SKM-1 treated with dmso at 0.1 percent for 144 hours (cell line): ENCODE results near the gene SAMSN1.

ENCODE experiments used
- DNase-seq: peaks from one replicate; lab custom pipeline; 2025; ENCODE audit not compliant: unreplicated experiment; lab: John Stamatoyannopoulos, UW

Gene SAMSN1

DNA sequence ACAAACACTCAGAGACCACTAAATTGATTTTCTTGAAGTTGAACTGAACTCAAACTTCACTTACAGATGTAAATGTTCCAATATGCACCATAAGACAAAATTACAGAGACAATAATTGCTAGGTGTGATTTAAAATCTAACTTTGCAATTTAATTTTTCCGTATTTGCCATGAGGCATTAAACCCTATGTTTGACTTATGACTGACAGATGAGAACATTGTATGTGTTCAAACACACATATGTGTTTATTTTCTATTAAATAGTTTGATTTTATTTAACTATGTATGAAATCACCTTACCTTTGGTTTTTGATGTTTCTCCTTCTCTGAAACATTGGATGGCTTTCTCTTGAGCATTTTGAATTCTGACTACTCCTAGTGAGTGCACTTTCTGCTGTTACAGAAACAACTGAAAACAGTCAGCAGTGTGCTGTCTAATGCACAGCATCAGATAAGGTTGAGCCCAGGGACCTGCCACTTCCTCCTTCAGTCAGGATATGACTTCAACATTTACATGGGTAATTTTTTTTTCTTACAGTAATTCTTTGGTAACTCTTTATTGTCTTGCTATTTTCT is at the start of gene SAMSN1:
Gene SAMSN1, minus strand, starts transcription at position 410 of the 575 bp plus-strand sequence. Its CDS starts 54 bp downstream, at position 356.
- DNase-seq = peak; percentile 86

DNA sequence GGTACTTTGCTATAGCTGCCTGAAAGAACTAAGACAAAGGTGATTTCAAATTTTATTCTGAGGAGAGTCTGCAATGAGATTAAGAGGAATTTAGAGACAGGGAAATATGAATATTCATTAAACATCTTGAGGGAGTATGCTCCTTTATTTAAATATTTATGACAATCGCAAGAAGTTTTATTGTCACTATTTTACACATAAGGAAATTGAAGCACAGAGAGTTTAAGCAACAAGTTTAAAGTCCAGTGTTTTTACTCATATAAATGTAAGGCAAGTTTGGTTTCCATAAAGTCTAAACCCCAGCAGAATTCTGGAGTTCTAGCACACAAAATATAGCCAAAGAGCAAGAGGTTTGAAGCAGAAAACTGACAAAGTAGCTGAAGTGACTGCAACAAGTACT is 49.3 kb upstream of the SAMSN1 start:
- no peak for DNase-seq

DNA sequence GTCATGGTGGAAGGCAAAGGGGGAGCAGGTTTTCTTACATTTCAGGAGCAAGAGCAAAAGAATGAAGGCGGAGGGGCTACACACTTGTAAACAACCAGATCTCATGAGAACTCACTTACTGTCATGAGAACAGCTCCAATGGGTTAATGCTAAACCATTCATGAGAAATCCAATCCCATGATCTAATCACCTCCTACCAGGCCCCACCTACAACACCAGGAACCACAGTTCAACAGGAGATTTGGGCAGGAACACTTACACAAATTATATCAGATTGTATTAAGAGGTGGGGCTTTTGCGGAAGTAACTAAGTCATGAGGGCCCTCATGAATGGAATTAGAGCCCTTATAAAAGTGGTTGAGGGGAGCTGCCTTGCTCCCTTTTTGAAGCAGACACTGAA is 48.9 kb upstream of the SAMSN1 start:
- DNase-seq = no peak

DNA sequence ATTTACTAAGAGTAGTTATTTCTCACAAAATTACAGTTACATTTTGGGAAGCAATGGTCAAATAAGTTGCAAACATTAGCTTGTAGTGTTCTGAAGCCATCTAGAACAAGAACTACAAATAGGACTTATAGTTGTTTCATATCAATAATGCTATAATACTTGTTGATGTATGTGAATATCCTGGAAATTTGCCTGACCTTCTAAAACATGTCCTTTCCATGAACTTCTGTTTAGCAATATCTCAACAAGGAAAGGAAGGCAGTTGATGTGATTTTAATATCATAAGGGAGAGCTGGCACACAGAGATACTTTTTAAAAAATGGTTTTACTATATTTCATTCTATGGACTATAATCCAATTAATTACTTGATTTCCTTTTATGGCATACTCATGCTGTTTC is 47.1 kb upstream of the SAMSN1 start:
- DNase-seq = no peak

DNA sequence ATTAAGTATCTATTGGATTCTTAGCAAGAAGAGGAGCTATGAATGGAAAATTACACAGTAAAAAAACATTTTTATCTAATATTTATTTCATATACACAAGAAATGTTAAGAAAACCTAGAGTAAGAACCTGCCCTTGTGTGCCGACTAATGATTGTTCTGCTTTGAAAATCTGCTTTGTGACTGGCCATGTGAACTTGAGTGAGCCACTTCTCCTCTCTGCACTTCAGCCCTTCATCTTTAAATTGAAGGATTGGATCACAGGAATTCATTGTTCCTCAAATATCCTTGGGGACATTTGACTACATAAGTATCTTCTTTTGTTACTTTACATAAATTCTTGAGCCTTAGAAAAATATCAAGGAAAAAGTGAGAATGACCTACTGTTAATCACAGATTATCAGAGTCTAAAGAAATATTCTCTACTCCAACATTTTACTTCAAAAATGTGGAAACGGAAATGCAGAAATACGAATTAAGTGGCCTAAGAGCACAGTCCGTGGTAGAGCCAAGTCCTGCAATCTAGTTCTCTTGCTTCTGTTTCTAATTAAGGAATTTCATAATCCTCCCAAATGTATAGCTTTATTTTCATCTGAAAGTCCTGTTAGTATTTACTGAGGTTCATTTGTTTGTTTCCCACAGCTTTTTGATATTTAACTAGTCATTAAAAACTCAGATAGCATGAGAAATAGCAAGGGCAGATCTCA is 46.3 kb upstream of the SAMSN1 start:
- peak; percentile 17 for DNase-seq

DNA sequence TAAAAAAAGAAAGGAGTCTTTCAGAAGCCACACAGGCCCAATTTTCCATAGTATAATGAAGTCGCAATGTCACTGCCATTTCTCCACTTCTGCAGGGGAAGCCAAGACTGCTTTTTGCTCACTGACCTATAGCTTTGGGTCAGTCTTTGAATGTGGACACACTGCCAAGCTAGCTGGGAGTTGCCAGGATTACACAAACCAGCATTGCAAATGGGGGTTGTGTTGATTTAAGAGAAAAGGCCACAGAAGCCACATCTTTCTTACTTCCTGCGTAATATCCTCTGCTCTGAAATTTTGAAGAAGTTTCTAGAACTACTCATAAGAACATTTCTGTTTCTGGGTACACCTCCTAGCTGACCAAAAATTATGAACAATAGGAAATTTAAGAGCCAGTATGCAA is 45.8 kb upstream of the SAMSN1 start:
- peak; percentile 97 for DNase-seq

DNA sequence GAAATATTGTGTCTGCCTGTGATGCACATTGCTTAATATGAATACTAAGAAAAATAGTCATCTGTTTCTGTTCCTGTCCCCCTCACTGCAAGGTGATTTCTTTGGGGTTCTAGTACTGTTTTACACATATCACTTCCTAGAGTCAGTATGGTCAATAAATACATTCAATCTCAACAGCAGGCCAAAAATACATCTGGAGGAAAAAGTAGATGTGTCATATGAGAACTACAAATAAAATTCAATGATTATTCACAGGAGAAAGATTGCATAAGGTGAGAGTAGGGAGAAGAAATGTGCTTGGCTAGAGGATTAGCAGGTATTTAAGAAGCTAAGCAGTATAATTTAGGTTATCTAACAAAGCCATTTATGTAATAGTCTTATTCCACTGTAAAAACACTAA is 45.3 kb upstream of the SAMSN1 start:
- no peak for DNase-seq

DNA sequence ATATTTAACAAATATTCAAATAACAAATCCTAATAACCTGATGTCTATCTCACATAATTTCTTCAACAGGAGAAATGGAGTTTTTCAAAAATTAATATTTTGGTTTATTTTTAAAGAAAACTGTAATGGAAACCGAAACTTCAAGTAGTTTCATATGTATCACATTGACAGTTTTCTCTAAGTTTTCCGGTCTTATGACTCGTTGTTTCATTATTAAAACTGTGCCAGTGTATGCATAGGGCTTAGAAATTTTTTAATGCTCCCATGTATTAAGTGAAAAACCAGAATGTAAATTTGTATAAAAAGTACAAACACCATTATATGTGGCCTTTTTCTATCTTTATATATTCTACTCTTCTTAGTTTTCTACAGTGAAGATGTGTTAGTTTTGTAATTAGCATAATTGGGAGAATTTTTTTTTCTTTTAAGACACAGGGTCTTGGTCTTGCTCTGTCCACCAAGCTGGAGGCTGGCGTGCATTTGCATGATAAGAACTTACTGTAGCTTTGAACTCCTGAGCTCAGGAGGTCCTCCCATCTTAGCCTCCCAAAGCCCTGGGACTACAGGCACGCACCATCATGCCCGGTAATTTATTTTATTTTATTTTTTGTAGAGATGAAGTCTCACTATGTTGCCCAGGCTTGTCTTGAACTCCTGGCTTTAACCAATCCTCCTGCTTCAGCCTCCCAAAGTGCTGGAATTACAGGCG is 43.9 kb upstream of the SAMSN1 start:
- no peak for DNase-seq

DNA sequence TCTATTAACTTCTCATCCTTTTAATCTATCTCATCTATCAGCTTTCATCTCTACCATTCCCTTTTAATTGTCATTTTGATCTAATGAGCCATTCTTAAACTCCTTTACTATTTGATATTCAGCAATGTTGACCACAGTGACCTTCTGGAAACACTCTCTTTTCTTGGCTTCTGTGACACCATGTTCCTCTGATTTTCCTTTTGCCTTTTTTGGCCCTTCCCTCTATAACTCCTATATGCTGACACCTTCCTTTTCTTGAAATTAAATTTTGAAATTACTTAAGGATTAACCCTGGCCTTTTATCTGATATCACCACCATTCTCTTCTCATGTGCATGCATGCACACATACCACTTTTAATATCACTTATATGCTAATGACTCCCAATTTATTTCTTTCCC is 41.2 kb upstream of the SAMSN1 start:
- DNase-seq = no peak

DNA sequence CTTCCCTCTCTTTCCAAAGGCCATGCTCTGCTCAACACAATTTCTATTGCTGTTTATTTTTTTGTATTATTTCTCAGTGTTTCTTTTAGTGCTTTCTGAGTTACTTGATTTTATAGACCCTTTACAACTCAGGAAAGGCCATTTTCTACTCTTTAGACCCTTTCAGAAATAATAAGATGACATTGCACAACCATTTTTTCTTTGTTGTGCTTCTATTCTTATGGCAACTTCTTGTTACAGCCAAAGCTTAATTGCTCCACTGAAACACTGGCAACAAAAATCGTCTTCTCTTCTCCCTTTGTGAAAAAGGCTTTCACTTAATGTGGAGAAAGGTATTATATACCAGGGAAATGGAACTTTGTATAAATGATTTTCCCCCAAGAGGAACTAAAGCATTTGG is 39.0 kb upstream of the SAMSN1 start:
- DNase-seq = no peak

DNA sequence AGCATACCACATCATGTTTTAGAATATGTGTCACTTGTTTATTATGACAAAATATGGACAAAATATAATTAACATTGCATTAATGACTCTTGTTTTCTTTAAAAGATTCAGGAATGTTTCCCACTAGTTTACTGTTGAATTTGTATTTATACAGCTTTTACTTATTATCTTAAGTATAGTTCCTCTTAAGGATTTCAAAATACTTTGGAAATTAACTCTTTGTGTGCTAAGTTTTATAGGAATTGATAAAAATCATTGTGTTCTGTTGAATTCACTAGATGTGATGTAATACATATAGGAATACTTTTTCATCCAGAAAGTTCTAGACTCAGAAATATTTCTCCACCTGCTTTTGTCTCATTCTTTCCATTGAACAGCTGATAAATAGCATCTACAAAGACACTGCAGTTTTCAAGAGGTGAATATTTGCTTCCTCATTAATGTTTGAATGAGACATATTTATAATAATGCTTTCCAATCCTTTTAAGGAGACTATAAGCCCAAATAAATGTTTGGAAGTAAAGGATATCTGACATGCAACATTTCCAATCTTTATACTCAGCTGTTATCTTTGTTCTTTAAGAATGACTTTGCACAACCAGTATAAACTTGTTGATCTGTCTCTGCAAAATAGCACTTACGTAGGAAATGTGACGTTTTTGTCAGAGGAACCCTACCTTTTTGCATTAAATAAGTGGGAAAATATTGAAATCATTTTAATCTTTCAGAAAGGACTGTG is 38.4 kb upstream of the SAMSN1 start:
- no peak for DNase-seq

DNA sequence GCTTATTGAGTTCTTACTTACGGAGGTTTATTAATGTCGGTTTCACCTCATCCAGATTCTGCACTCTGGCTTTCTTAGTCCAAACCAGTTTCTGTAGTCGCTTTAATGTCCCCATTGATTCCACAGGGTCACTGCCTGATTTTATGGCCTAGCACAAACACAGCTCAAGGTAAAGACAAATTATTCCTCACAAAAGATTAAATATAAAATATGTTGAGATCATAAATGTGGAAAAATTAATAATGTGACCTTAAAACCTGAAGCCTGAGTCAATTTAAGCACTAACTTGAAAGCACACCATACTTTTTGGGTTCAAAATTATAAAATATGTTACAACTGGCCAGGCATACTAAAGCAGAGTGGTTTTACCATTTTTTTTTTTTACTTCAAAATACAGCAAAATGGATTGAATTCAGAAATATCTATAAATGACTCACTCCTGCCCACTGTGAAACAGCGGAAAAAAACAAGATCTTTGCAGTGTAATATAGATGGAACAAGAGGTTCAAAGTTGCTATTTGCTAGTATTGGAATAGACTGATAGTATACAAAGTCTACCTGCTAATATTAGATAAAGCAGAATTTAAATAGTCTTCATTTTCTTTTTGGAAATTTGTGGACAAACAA is 37.6 kb upstream of the SAMSN1 start:
- DNase-seq = no peak

DNA sequence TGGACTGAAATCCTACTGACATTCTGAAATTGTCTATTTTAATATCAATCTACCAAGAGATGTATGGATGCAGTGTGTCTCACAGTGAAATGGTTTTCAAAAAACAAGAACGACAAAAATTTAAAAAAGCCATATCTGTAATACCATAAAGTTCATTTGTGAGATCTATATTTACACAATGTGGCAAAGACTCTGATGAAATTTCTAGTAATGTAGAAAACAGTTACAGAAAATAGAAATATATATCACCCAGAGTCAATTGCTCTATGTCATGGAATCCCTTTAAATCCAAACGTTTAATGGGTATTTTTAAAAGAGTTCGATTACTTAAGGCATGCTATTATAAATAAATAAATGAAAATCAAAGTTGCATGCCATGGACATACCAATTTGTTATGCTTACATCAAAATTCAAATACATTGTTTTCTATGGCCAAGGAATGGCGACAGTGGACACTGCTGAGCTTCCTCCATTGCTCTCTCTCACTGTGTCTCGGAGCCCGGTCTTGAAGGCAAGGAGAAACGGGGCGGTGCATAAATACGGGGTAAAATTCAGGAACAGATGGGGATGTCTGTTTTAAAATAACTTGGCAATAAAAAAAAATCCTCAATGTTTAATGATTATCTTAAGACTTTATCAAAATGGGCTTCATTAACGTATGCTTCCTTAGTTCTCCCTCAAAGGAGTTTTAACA is 37.0 kb upstream of the SAMSN1 start:
- DNase-seq = no peak

DNA sequence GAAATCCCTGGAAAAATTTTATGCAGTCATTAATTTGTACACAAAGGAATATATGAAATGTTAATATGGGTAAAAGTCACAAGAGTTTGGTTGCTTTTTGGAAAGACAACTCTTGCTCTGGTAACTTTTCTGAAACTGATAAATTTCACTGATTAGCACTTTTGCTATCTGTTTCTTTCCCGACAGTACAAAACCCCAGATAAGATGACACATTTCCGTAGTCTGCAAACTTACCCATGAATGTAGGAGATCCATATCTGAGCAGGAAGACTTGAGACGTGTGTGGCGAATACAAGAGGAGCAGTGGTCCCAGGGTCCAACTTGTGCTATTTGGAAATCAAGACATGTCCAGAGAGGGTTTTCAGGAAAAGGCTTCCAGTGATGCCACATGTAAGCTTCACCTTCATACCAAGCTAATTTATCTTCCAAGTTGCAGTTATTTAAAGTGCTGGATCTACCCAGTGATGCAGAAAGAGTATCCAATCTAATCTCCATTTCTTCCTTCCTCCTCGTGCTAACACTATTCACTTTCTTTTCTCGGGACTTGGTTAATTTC is 35.9 kb upstream of the SAMSN1 start:
- no peak for DNase-seq

DNA sequence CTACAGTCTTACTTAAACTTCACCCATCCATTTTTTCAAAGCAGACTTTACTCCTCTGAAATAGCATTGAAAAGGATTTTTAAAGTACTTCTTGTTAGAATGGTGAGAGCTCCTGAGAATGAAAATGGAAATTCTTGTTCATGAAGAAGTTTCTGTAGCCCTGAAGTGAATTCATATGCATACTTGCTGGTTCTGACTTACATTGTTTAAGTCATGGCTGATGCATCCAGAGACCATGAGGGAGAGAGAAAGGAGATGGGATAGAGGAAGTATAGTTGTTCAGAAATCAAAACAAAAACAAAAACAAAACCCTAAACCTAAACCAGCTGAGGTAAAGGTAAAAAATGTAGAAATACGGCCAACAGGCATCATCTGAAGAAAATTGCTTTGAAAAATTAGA is 27.1 kb upstream of the SAMSN1 start:
- DNase-seq = no peak

DNA sequence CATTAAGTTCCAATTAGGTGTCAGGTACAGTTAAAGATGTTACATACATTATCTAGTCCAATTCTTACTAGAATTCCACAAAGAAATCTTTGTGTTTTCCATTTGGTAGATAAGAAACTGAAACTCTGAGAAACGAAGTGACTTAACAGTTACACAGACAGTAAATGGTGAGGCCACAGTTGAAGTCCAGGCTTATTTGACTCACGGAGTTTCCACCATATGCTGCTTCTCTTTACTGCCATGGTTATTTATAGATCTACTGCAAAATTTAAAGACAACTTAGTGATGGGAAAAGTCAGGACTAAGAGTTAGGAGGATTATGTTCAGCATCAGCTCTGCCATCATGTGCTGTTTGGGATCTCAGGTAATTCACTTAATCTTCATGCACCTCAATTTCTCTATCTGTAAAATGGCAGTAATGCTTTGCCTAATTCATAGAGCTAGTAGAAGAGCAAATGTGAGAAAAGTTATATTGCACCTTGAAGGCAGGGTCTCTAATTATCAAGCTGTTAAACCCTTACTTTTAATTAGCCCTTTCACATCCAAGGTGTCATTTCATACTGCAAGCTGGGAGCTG is 26.2 kb upstream of the SAMSN1 start:
- DNase-seq = no peak

DNA sequence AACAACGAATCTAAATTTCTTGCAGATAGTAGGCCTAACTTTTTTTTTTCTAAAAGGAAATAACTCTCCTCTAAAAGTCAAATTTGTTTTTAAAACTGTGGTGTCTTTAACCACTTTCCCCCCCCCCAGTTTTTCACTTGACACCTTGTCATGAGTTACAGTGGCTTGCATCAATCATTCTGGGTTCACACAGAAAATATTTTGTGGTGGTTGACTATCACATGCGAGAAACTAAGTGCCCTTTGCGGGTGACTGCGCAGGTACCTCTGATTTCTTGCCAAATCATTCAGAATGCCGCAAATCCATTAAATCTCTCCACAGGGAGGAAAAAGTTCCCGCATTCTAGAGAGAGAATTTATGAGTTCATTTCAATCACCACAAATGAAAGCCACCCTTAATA is 23.8 kb upstream of the SAMSN1 start:
- no peak for DNase-seq

DNA sequence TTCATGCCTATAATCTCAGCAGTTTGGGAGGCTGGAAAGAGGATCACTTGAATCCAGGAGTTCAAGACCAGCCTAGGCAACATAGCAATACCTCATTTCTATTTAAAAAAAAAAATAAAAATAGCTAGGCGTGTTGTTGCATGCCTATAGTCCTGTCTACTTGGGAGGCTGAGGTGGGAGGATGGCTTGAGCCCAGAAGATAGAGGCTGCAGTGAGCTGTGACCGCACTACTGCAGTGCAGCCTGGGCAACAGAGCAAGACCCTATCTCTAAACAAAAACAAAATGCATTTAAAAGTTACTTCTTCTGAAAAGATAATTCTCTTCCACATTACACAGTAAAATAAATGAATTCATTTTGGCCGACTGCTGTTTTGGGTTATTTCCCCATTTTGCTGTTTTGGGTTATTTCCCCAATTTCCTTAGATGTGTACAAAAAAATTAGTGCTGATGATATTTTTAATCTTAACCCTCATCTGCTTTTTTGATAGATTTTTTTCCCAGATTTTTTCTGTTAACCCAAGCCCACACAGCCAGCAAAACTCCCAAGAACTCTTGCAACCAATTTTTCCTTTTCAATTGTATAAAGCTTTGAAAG is 23.0 kb upstream of the SAMSN1 start:
- no peak for DNase-seq
